HG02571 (cell line): ENCODE data around the gene TRPM5.

ENCODE experiments used
- ATAC-seq: cut with Tn5 transposase; IDR thresholded peaks from one replicate; pipeline ENCODE4 v1.9.1; 2021; ENCODE audit warnings: mild to moderate bottlenecking, moderate library complexity; ENCODE audit not compliant: unreplicated experiment

Gene TRPM5

GRCh38 chr11:2423157-2424025 is 20.9 kb downstream of the TRPM5 start:
- no peak for ATAC-seq

DNA sequence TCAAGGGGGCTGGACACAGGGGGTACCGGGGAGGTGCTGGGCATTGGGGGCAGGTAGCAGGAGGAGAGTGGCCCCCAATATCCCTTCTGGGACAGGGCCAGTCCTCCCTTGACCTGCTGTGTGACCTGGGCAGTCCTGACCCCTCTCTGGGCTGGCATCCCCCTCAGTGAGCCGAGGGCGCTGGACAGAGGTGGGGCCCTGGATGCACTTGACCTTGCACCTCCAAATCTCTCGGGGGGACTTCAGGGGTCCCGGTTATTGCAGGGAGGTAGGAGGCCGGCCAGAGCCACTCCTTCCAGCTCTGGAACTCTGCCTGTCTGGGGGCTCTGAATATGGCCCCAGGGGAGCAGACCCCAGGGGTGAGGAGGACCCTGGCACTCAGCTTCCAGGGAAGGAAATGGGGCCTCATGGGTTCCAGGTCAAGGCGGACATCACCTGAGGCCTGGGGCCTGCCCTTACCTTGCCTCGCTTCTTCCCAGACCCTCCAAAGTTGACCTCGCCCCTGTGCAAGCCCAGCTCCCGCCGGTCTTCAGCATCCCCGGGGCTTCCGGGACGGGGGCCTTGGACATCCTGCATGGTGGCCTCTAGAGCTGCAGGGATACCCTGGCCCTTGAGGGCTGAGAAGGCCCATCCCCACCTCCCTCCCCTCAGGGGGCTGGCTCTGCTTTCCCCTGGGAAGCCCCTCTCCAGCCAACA is 21.7 kb downstream of the TRPM5 start:
- no peak for ATAC-seq

DNA sequence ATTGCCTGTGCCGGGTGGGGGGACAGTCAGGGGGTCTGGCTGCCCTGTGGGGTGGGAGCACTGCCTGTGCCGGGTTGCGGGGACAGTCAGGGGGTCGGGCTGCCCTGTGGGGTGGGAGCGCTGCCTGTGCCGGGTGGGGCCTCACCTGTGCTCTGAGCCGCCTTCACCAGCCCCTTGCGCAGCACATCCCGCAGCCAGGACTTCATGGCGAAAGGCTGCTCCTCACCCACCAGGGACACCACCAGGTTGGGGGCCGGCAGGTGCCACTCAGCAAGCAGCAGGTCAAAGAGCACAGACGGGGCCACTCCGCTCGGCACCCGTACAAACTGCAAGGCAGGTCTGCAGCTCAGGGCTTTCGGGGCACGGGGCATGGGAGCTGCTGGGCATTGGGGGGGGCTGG is 22.3 kb downstream of the TRPM5 start:
- ATAC-seq: no peak

GRCh38 chr11:2421226-2421994 is 22.9 kb downstream of the TRPM5 start:
- no peak for ATAC-seq

DNA sequence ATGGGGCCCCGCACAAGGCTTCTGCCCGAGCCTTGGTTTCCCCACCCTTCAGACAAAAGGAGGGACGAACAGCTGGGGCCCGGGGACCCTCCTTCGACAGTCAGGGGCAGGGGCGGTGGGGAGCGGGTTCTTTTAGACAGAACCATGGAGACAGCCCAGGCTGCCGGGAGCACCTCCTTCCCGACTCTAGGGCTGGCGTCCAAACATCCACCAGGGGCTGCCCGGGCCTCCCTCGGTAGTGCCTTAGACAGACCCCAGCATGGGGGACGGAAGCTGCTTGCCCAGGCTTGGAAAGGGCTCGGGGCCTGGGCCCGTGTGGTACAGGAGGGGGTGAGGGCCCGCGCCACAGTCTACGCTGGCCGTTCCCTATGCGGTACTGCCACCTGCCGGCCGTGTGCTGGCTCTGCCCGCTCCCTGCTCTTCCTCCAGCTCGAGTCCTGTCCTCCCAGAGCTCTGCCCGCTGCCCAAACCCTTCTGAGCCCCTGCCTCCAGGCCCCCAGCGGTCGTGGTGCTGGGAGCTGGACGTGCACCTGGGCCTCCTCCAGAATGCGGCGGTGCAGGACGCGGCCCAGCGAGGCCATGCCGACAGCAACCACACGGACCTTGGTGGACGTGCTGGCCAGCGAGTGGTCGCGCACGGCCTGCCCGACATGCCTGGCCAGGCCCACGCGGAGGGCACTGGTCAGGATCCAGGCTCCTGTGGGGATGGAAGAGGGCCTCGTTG is 23.6 kb downstream of the TRPM5 start:
- ATAC-seq: peak; percentile 57

GRCh38 chr11:2419638-2420501 is 24.4 kb downstream of the TRPM5 start:
- no peak for ATAC-seq

DNA sequence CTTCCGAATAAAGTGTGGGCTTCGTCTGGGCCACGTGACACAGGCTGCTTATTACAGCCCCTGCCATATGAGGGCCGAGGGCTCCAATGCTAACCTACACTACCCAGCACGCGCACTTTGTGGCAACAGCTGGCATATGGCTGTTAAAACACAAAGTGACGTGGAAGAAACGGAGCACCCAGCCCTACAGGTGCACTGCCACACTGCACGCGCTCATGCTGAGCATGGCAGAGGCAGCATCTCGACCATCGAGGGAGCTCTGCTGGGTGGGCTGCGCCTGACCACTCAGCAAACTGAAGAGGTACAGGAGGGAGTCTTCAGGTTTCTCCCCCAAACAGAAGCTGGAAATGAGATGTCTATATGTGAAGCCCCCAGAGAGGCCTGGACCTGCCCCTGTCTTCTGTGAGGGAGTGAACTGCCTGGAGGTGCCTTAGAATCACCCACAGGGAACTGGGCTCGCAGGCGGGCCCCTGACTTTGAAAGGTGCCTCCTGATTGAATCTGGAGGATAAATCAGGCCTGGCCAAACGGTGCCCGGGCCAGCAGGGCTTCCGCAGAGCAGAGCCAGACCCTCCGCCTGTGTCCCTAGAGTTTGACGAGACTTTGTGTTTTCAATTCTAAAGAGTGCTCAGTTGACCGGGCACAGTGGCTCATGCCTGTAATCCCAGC is 25.5 kb downstream of the TRPM5 start:
- no peak for ATAC-seq

- no peak for ATAC-seq
Observed at GRCh38 chr11:2417856-2418692, 26.2 kb downstream of the TRPM5 start.

DNA sequence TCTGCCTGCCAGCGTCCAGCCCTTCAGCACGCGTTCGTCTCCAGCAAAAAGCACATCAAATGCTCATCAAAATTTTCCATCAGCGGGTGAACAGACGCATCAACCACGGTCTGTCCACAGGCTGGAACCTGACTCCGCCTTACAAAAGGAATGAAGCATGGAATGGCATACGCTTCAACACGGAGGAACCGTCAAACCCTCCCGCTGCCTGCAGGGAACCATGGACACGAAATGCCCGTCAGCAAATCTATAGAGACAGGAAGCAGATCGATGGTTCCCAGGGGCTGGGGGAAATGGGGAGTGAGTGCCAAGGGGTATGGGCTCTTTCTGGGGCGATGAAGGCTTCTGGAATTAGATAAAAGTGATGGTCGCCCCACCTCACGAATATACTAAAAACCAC is 27.5 kb downstream of the TRPM5 start:
- ATAC-seq: no peak

DNA sequence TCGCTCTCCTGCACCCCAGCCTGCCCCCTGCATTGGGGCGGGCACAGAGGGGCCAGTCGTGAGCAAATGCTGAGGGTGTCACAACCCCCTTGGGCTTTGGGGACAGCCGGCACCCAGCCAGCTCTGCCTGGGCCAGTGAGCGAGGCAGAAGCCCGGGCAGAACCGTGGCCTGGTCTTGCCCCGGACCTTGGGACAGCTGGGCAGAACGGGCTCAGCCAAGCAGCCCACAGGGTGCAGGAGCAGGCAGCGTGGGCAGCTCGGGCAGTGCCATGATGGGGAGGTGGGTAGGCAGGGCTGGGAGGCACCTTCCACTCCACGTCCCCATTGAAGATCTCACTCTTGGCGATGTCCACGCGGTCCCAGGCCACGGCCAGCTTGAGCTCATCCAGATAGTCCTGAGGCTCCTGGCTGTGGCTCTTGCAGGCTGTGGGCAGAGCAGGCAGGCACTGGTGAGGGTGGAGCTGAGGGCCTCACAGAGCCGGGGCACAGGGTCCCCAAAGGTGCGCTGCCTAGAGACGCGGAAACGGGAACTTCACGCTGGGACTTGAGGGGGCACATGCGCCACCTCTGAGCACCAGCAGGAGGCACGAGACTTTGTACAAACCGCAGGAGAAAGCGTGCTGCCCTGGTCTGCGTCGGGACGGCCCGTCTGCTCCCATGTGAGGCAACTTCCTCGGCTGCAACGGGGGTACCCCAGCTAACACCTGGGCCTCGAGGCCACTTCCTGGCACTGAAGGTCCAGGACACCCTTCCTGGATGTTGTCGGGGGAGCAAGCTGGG is 28.5 kb downstream of the TRPM5 start:
- no peak for ATAC-seq

- ATAC-seq: no peak
Observed at GRCh38 chr11:2415171-2415570, 29.1 kb downstream of the TRPM5 start.

GRCh38 chr11:2414616-2415015 is 29.7 kb downstream of the TRPM5 start:
- no peak for ATAC-seq

GRCh38 chr11:2413742-2414579 is 30.4 kb downstream of the TRPM5 start:
- ATAC-seq: no peak

GRCh38 chr11:2412323-2412722 is 32.0 kb downstream of the TRPM5 start:
- ATAC-seq: no peak

DNA sequence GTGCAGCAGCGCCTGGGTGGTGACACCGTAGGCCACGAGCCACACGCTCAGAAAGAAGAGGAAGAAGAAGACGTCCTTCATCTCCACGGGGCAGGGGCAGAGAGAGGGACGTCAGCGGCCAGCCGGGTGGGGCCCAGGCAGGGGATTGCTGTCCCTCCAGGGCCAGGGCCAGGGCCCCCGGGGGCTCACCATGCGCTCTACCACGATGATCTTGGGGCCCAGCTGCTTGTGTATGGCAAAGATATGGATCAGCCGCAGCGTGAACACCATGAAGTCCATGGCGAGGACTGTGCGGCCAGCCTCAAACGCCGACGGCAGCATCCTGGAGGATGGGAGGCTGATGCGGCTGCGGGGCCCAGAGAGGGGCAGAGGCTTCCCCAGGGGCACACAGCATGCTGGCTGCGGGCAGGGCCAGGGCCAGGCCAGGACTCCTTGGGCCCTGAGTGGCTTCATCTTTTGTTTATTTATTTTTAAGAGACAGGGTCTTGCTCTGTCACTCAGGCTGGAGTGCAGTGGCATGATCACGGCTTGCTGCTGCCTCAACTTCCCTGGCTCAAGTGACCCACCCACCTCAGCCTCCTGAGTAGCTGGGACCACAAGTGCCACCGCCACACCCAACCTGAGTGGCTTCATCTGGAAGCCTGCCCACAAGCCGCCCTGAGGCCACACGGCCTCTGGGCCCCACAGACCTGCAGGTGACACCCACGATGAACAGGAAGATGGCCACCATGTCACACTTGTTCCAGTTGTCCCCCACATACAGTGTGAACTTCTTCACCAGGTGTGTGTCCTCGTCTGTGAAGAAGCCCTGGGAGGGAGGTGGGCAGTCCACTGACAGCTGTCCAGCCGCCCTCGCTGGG is 32.6 kb downstream of the TRPM5 start:
- no peak for ATAC-seq

DNA sequence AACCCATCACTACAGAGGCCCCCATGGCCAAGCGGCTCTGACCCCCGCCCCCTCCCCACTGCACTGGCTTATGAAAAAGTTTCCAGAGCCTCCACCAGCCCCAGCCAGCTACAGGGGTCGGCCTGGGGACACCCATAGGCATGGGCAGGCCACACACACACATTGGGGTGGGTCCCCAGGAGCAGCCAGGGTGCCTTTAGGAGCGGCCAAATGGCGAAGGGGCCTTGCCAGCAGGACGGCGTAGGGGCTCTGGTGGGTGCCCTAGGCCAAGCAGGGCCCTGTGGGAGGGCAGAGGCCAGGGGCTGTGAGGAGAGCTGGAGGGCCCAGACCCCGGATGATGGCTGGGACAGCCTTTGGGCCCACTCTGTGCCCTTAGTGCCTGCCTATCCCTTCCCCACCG is 33.7 kb downstream of the TRPM5 start:
- ATAC-seq: no peak
